KOPT-K1 (cell line): Measurements from ENCODE around the gene KIF20B.

Experiments
- H3K27ac ChIP-seq: fragments of 200-600 bp; sonication (generic); 2 replicates; pipeline ENCODE4 v1.5.1; 2016; ENCODE audit warnings: antibody characterized with exemption, mild to moderate bottlenecking, low read depth, low read length; ENCODE audit not compliant: poor library complexity, severe bottlenecking
- H3K36me3 ChIP-seq: fragments of 200-600 bp; sonication (generic); 2 replicates; pipeline ENCODE4 v1.5.1; 2017; ENCODE audit warnings: antibody characterized with exemption, mild to moderate bottlenecking, low read length, moderate library complexity; ENCODE audit not compliant: insufficient read depth
- H3K9me3 ChIP-seq: fragments of 200-600 bp; sonication (generic); 2 replicates; pipeline ENCODE4 v1.5.1; 2017; ENCODE audit warnings: antibody characterized with exemption, low read length, mild to moderate bottlenecking; ENCODE audit not compliant: insufficient read depth, poor library complexity, severe bottlenecking

Gene KIF20B

DNA sequence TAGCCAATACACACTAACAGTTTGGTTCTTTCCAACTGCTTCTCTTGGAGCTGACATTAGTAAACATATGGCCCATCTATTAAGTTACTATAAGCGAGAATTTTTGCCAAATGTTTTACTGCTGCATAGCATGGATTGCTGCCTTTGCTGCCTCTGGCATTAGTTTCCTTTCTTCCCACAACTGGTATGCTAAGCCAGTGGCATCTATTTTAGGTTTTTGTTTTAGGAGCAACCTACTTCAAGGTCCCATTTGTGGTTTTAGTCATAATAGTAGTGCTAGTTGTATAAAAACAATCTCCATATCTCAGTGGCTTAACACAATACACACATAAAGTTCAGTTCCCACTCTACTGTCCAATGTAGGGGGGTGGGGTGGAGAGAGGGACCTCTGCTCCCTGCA, 30.5 kb upstream of the KIF20B start:
- no peaks in the 10 kb centered on the region for H3K9me3 ChIP-seq
- no peaks in the 10 kb centered on the region for H3K36me3 ChIP-seq
- H3K27ac ChIP-seq, result no peak overlapping the region

DNA sequence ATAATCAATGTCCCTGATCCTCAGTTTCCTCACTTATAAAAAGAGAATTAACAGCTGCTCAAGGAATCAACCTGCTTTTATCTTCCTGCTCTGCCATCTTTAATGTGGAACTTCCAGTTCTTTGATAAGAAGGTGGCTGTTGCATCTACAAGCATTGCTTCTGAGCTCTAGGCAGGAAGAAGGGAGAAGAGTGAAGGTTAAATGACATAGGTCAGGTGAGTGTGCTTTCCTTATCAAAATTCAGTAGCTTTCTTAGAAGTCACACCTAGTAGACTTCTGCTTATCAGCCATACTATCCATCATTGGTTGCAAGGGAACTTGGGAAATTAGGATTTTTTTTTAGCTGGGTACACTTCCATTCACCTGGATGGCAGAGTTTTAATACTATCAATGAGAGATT, 24.0 kb upstream of the KIF20B start:
- no peaks in the 10 kb centered on the region for H3K36me3 ChIP-seq
- no peaks in the 10 kb centered on the region for H3K9me3 ChIP-seq
- no peak overlapping the region for H3K27ac ChIP-seq

DNA sequence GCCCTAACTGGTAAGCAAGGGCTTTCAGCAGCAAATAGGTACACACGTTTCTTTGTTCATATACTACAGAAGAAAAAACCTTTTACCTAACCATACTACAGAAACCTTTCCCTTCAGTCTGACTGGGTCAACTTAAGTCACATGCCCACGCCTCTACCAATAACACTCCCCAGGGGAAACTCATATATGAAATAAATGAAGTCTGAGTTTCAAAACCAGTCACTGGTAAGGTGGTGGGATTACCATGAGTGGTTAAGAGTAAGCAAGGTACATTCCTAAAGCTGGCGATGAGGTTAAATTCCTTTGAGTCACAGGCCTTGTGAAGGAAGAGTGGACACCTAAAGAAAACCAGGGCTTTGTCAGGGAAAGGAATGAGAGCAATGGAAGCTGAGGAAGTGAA, 21.4 kb upstream of the KIF20B start:
- no peak overlapping the region for H3K27ac ChIP-seq
- H3K36me3 ChIP-seq, result no peaks in the 10 kb centered on the region
- no peaks in the 10 kb centered on the region for H3K9me3 ChIP-seq

DNA sequence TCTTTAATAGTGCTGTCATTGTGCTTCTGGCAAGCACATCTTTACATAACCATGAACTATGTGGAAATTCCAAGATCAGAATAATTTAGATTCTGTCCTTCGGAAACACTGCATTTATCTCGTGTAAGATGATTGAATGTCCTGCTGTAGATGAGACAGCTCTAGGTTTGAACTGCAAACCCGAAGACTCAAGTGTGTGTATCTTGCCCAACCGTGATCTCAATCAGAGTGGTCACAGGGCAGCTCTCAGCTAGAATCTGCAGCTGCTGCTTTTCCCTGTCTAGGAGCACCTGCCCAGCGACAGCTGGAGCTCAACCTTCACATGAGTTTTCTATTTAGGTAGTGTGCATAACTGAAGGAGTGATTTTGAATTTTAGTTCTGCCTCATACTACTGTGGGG, 17.5 kb upstream of the KIF20B start:
- Histone ChIP-seq H3K36me3 (no peaks in the 10 kb centered on the region), H3K27ac (no peak overlapping the region), H3K9me3 (no peaks in the 10 kb centered on the region)

DNA sequence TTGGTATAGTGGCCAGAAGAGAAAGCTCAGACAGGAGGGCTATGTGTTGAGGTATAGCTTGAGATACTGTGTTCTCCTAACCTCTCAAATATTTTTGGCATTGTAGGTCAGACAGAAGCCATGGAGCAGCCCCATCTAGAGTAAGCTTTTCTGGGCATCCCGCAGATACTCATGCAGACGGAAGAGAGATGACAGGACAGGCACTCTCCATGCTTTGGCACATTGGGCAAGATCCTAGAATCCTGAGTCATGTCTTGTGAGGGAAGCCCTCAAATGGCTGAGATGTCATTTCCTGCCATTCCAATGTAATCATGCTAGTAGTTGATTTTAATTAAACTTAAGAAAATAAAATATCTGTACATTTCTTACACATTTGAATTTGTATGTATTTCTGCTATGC, 16.8 kb upstream of the KIF20B start:
- Histone ChIP-seq H3K9me3 (no peaks in the 10 kb centered on the region), H3K27ac (no peak overlapping the region), H3K36me3 (no peaks in the 10 kb centered on the region)

DNA sequence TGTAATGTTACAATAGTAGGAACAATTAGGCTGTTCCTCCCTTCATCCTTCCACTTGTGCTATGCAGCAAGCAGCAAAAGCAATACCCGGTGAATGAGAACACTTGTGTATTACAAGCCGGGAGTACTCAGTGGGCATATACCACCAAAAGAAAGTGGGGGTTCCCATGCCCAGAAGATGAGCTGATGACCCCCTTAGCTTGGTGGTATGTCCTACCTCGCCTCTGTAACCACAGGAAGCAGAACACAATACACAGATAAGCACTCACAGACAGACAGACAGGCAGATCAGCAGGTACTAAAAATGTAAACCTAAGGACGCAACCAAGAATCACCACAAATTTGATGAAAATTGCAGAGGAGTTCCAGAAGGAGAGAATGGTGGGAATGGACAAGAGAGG, 15.5 kb upstream of the KIF20B start:
- Histone ChIP-seq H3K9me3 (no peaks in the 10 kb centered on the region), H3K36me3 (no peaks in the 10 kb centered on the region), H3K27ac (no peak overlapping the region)

DNA sequence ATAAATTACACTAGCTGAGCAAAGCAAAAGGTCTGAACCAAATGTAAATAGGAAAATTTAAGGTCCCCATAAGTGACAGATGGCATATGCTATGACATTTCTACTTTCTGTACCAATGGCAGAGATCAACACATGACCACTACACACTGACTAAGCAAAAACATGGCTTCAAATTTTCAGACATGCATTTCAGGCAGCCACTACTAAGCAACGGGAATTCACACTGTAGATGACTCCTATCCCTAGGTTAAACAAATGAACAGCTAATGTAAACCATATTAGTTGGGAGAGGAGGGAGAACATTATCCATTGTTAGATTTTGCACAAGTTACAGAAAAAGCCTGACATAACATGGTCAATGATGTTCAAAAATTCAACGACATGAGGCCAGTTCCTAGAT, 11.4 kb upstream of the KIF20B start:
- H3K27ac ChIP-seq, result no peak overlapping the region
- H3K36me3 ChIP-seq, result no peaks in the 10 kb centered on the region
- H3K9me3 ChIP-seq, result no peaks in the 10 kb centered on the region

DNA sequence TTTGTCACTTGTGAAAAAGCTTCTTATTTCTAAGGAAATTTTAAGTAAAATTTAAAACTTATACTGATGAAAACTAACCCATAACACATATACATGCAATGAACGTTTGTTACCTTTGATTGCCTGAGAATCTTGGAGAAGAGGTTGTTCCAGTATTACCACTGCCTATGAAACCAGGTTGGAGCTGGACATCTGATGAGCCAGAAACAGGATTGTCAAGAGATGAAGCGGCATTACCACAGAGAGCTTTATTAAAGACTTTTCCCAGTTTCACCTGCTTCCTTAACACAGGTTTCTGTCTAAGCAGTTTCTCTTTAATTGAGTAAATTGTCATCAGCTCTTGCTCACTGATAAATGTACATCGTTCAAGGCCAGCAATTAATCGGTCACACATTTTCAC, 9.0 kb upstream of the KIF20B start:
- Histone ChIP-seq H3K9me3 (no peaks in the 10 kb centered on the region), H3K36me3 (no peaks in the 10 kb centered on the region)

DNA sequence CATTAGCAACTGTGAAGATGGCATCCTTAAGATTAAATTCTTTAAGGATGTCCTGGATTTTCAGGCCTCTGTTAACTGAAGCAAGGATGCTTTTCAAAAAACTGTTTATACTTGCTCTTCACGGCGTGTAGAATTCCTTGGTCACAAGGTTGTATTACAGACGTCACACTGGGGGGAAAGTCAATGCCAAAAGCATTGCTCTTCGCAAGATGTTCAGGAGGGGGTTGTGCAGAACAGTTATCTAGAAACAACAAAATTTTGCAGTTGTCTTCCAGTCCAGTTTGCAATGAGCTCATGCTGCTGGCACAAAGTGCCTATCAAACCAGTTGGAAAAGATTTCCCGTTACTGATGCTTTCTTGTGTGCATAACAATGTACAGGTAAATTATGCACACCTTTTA, 8.2 kb upstream of the KIF20B start:
- no peaks in the 10 kb centered on the region for H3K36me3 ChIP-seq
- H3K9me3 ChIP-seq, result no peaks in the 10 kb centered on the region
- H3K27ac ChIP-seq, result no peak overlapping the region

More for the DNA sequence above, 9.0 kb upstream of the KIF20B start:
- H3K27ac ChIP-seq, result no peak overlapping the region

DNA sequence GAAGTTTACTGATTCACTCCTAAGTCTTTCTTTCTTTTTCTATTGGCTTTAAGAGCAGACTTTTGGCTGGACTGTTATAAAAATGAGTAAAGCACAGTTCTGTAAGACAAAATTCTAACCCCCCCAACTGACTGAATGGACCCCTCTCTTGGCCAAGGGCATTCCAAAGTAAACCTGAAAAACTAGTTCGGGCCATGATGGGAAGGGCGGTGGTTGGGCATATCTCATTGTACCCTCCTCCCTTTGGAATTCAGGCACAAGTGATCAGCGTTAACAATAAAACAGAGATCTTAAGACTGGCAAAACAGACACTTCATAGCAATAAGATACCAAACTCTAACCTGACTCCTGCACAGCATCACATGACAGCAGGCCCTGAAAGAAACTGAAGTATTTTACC, 6.1 kb upstream of the KIF20B start:
- Histone ChIP-seq H3K9me3 (no peaks in the 10 kb centered on the region), H3K36me3 (no peaks in the 10 kb centered on the region), H3K27ac (no peak overlapping the region)

DNA sequence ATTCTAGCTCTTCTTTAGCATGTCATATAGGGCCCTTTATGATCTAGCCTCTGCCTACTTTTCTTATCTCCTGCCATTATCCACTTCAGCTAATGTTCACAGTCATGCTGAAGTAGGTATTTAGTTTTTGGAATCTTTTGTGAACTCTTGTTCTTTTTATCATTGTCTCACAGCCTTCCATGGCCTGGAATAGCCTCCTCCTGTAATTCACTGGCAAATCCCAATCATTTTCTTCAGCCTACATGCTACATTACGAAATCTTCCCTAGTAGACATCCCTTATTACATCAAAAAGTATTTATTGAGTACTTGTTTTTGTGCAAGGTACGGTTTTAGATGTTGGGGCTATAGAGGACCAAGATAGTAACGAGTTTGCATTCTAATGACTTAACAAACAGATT, 3.4 kb upstream of the KIF20B start:
- H3K9me3 ChIP-seq, result no peaks in the 10 kb centered on the region
- H3K36me3 ChIP-seq, result no peaks in the 10 kb centered on the region
- no peak overlapping the region for H3K27ac ChIP-seq

DNA sequence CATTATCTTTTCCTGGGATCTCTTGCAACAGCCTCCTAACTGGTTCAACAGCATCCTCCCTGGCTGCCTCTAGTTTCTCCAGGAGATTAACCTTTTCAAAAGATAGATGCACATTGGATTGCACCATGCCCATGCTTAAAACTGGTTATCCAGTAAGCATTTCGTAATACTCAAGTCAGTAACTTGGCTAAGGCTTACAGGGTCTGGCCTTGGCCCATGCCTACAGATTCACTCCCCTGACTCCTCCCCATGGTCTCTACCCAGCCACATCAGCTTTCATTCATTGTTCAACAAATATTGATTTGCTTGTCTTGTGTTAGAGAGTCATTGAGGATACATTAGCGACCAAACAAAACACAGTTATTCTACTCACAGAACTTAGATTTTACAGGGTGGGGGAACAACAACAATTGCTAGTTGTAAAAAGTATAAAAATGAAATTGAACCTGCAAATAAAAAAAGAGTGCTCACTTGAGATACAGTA, 1.8 kb upstream of the KIF20B start:
- no peaks in the 10 kb centered on the region for H3K9me3 ChIP-seq
- H3K36me3 ChIP-seq, result peaks cover 1% of the 10 kb centered on the region
- no peak overlapping the region for H3K27ac ChIP-seq

DNA sequence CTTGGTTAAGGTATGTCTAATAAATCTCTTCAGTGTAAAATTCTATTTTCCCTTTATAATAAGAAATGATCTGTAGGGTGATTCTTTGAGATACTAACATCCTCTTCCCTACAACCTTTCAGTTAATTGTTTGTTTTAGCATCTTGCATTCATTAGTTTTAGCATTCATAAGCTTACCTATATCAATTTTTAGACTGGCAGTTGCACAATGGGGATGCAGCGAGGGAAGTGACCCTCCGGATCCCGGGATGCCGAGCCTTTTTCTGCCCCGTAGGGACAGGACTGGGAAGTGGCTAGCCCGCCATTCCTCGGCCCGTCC, 508 bp upstream of the KIF20B start:
- Histone ChIP-seq H3K9me3 (no peaks in the 10 kb centered on the region), H3K36me3 (peaks cover 13% of the 10 kb centered on the region), H3K27ac (peak overlapping the region; percentile 93)

DNA sequence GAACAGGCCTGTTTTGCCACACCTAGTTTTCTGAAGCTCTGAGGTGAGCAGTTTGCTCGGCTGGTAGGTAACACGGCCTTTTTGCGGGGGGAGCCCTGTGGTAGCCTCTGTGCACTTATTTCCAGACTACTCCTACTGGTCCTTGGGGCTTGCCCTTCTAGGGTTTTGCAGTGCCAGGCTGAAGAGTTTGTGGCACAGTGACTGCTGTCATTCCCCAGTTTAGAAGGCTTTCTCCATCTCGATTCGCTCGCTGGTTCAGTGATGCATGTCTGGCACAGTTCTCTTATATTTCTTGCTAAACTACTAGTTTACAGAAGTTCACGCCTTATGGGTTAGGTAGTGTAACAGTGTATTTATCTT, 711 bp downstream of the KIF20B start:
- Histone ChIP-seq H3K27ac (peak overlapping the region; percentile 93), H3K9me3 (no peaks in the 10 kb centered on the region), H3K36me3 (peaks cover 19% of the 10 kb centered on the region)

DNA sequence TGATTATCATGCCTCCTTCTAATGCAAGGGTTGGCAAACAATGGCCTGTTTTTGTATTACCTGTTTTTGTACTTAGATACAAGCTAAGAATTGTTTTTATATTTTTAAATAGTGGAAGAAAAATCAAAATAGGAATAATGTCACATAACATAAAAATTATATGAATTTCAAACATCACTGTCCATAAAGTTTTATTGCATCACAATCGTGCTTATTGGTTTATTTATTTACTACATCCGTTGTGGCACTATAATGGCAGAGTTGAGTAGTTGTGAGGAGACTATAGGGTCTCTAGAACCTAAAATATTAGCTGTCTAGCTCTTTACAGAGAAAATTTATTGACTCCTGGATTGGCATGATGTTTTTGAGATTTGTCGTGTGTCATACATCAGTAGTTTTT, 4.1 kb downstream of the KIF20B start:
- peak overlapping the region; percentile 0 for H3K27ac ChIP-seq
- peaks cover 52% of the 10 kb centered on the region for H3K36me3 ChIP-seq
- H3K9me3 ChIP-seq, result no peaks in the 10 kb centered on the region

DNA sequence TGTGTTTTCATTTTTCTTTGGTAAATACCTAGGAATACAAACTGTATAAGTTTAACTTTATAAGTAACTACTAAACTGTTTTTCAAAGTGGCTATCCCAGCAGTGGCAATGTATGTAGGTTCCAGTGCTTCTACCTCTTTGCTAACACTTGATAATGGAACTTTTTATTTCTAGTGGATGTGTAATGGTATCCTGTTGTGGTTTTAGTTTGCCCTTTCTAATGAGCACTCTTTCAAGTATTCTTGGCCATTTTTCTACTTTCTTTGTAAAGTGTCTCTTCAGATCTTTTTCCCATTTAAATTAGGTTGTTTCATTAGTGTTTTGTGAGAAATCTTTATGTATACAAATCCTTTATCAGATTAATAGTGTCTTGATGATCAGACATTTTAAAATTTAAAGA, 4.6 kb downstream of the KIF20B start:
- Histone ChIP-seq H3K9me3 (no peaks in the 10 kb centered on the region), H3K27ac (peak overlapping the region; percentile 0), H3K36me3 (peaks cover 57% of the 10 kb centered on the region)

DNA sequence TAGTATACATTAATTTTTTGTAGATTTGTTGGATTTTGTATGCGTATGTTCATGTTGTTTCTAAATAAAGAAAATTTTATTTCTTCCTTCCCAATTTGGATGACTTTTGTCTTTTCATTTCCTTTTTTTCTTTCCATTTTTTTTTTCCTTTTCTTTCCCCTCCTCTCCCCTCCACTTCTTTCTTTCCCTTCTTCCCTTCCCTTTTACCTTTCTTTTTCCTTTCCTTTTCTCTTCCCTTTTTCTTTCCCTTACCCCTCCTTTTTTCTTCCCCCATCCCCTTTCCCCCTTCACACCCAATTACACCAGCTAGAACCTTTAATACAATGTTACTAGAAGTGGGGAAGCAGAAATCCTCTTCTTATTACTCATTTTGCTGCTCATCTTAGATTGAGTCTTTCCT, 6.0 kb downstream of the KIF20B start:
- no peaks in the 10 kb centered on the region for H3K9me3 ChIP-seq
- H3K36me3 ChIP-seq, result peaks cover 71% of the 10 kb centered on the region
- no peak overlapping the region for H3K27ac ChIP-seq
